Neural progenitor cell (in vitro differentiated cells): Measurements from ENCODE around the gene SEC24A.

ENCODE experiments used
- EZH2 ChIP-seq: fragments of 200-600 bp; sonication (generic); IDR thresholded peaks from 2 replicates; pipeline ENCODE4 v1.6.1; 2017; ENCODE audit warnings: antibody characterized with exemption, mild to moderate bottlenecking, moderate library complexity
- EZH2phosphoT487 ChIP-seq: fragments of 200-600 bp; sonication (generic); IDR thresholded peaks from 2 replicates; pipeline ENCODE4 v1.6.1; 2017; ENCODE audit warnings: antibody characterized with exemption
- TF ChIP-seq, protein P1 (sequence below): fragments of 200-600 bp; sonication (generic); IDR thresholded peaks from 2 replicates; pipeline ENCODE4 v1.5.1; 2017; ENCODE audit warnings: antibody characterized with exemption, mild to moderate bottlenecking

DNA sequence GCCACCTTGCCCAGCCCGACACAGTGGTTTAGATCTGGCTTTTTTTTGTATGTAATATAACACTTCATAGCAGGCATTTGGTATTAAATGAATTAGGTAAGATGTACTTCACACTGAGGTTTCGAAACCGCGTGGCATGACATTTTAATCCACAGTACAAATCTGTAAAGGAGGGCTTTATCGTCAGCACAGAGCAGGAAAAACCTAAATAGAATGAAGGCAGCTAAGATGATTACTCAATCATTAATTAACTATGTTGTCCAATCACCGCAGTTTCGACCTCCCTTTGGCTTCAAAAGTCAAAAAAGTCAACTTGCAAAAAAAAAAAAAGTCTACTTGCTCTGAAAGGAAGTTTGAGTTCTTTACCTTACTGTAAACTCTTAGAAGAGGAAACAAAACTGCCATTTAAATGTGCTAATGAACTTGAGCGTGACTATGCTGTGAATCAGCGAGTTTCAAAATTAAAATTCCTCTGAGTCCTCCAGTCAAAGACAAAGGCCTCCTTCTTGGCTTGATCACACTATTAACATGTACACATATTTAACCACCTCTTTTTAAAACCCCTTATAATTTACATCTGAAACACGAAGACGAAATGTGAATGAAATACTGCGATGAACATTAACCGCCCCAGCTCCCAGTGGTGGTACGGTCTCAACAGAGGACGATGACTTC lies 698 bp upstream of the SEC24A start:
- TF ChIP-seq, protein P1, sequence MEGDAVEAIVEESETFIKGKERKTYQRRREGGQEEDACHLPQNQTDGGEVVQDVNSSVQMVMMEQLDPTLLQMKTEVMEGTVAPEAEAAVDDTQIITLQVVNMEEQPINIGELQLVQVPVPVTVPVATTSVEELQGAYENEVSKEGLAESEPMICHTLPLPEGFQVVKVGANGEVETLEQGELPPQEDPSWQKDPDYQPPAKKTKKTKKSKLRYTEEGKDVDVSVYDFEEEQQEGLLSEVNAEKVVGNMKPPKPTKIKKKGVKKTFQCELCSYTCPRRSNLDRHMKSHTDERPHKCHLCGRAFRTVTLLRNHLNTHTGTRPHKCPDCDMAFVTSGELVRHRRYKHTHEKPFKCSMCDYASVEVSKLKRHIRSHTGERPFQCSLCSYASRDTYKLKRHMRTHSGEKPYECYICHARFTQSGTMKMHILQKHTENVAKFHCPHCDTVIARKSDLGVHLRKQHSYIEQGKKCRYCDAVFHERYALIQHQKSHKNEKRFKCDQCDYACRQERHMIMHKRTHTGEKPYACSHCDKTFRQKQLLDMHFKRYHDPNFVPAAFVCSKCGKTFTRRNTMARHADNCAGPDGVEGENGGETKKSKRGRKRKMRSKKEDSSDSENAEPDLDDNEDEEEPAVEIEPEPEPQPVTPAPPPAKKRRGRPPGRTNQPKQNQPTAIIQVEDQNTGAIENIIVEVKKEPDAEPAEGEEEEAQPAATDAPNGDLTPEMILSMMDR, result no peak
- TF ChIP-seq EZH2 (no peak), EZH2phosphoT487 (no peak)
